Endothelial cell of umbilical vein (primary cell): ENCODE measurements around the gene FALEC. TPM values are rescaled to one million over a fixed set of nuclear protein-coding genes. Genes with fewer than 3 reads are reported as not detected.
A peak's percentile ranks its signal among the peaks of the same experiment; 100 is the strongest.

Experiments
- BruUV-seq: library from RNA; stranded (reverse); fragments of 400-500 nt; replicated peaks from 2 replicates; lab custom pipeline; 2021; lab: Mats Ljungman, UMichigan
- CTCF ChIA-PET: fragments of 300-600, 350-600 bp; sonication (Branson Sonifier 250); formaldehyde crosslinking; loops from one replicate; lab custom pipeline; 2021; ENCODE audit warnings: antibody characterized with exemption, inconsistent platforms; lab: Charles Lee
- POLR2A ChIA-PET: fragments of 300-600, 350-600 bp; sonication (Branson Sonifier 250); formaldehyde crosslinking; loops from one replicate; lab custom pipeline; 2021; ENCODE audit warnings: antibody characterized with exemption, inconsistent platforms; lab: Charles Lee
- DNase-seq: peaks from one replicate; pipeline ENCODE4 v3.0.0-alpha.2; 2011; ENCODE audit warnings: low read depth, low spot score
- FAIRE-seq: peaks from 2 replicates; lab custom pipeline; 2011; peaks lifted over from hg19 to GRCh38; lab: Jason Lieb, UNC
- H2AFZ ChIP-seq: 2 replicates; pipeline ENCODE4 v1.6.0; 2012; ENCODE audit warnings: low read depth, low read length, control low read depth, inconsistent platforms
- H3K27ac ChIP-seq: 2 replicates; pipeline ENCODE4 v1.5.1; 2011; ENCODE audit warnings: low read depth, mild to moderate bottlenecking, control low read depth, low read length, moderate library complexity; ENCODE audit not compliant: insufficient read depth
- H3K27me3 ChIP-seq, 2 experiments: 2 replicates each; pipeline versions ENCODE4 v1.6.0 to v1.6.1; 2011; ENCODE audit warnings: low read length in 2 of 2, mixed read lengths in 1 of 2; ENCODE audit not compliant: control insufficient read depth in 2 of 2, insufficient read depth in 2 of 2
- H3K36me3 ChIP-seq, 2 experiments: 2 replicates in 1 of 2; 3 replicates in 1 of 2; pipeline ENCODE4 v1.5.1; 2011; ENCODE audit warnings: low read length in 2 of 2, mild to moderate bottlenecking in 1 of 2, moderate library complexity in 1 of 2; ENCODE audit not compliant: control insufficient read depth in 2 of 2, insufficient read depth in 2 of 2; ENCODE audit errors: extremely low read depth in 1 of 2
- H3K4me1 ChIP-seq: 3 replicates; pipeline ENCODE4 v1.5.1; 2011; ENCODE audit warnings: mild to moderate bottlenecking, low read length; ENCODE audit not compliant: control insufficient read depth, insufficient read depth; ENCODE audit errors: extremely low read depth
- H3K4me2 ChIP-seq: 2 replicates; pipeline ENCODE4 v1.6.1; 2011; ENCODE audit warnings: low read length, control low read depth, mixed read lengths; ENCODE audit not compliant: insufficient read depth
- H3K4me3 ChIP-seq, 3 experiments: fragments of 200-600 bp in 1 of 3; sonication (generic), shearing (Covaris generic) in 1 of 3; replicated peaks in 1 of 3; 2 replicates each; pipeline ENCODE4 v1.5.1; 2011 to 2016; ENCODE audit warnings: control low read depth in 3 of 3, low read length in 3 of 3, mild to moderate bottlenecking in 2 of 3, inconsistent platforms in 1 of 3, low read depth in 1 of 3, moderate library complexity in 1 of 3; ENCODE audit not compliant: insufficient read depth in 1 of 3
- H3K79me2 ChIP-seq: 2 replicates; pipeline ENCODE4 v1.6.0; 2012; ENCODE audit warnings: low read length, inconsistent platforms; ENCODE audit not compliant: control insufficient read depth, insufficient read depth
- H3K9ac ChIP-seq: replicated peaks from 2 replicates; pipeline ENCODE3; 2011; ENCODE audit warnings: low read length, control low read depth; ENCODE audit not compliant: insufficient read depth; ENCODE audit errors: extremely low read depth
- H3K9me1 ChIP-seq: replicated peaks from 3 replicates; pipeline ENCODE4 v1.6.0; 2011; ENCODE audit warnings: mild to moderate bottlenecking, low read length; ENCODE audit not compliant: control insufficient read depth, insufficient read depth; ENCODE audit errors: extremely low read depth
- H3K9me3 ChIP-seq: replicated peaks from 2 replicates; pipeline ENCODE4 v1.5.1; 2012; ENCODE audit warnings: low read length, inconsistent platforms; ENCODE audit not compliant: control insufficient read depth, insufficient read depth
- H4K20me1 ChIP-seq: replicated peaks from 2 replicates; pipeline ENCODE3; 2011; ENCODE audit warnings: mild to moderate bottlenecking, low read length; ENCODE audit not compliant: control insufficient read depth, insufficient read depth; ENCODE audit errors: extremely low read depth
- CTCF ChIP-seq, 2 donors: IDR thresholded peaks; 1 replicate in 1 of 2; 2 replicates in 1 of 2; pipeline ENCODE4 v1.5.1; 2011; ENCODE audit warnings: low read length in 2 of 2, mild to moderate bottlenecking in 2 of 2, moderate library complexity in 2 of 2, control low read depth in 1 of 2, inconsistent platforms in 1 of 2, low read depth in 1 of 2; ENCODE audit not compliant: insufficient read depth in 1 of 2; ENCODE audit errors: extremely low read depth in 1 of 2
- EZH2 ChIP-seq: IDR thresholded peaks from 2 replicates; pipeline ENCODE4 v1.6.1; 2012; ENCODE audit warnings: borderline replicate concordance, low read depth, mild to moderate bottlenecking, moderate library complexity, low read length, inconsistent platforms; ENCODE audit not compliant: severe bottlenecking
- FOS ChIP-seq: IDR thresholded peaks from 2 replicates; pipeline ENCODE4 v1.6.1; 2011; ENCODE audit warnings: mild to moderate bottlenecking, low read length, moderate library complexity, borderline replicate concordance; ENCODE audit not compliant: insufficient read depth
- GATA2 ChIP-seq: IDR thresholded peaks from 2 replicates; pipeline ENCODE4 v1.7.0; 2011; ENCODE audit warnings: low read depth, mild to moderate bottlenecking, moderate library complexity, mixed read lengths, low read length; ENCODE audit not compliant: insufficient read length, insufficient read depth
- JUN ChIP-seq: IDR thresholded peaks from 2 replicates; pipeline ENCODE4 v1.6.1; 2011; ENCODE audit warnings: borderline replicate concordance, low read depth; ENCODE audit not compliant: insufficient read length, insufficient read depth
- MAX ChIP-seq: IDR thresholded peaks from 2 replicates; pipeline ENCODE4 v1.6.1; 2011; ENCODE audit not compliant: insufficient read depth, insufficient read length
- MYC ChIP-seq: IDR thresholded peaks from one replicate; pipeline ENCODE4 v1.6.1; 2011; ENCODE audit warnings: mild to moderate bottlenecking, low read depth, low read length
- POLR2A ChIP-seq: IDR thresholded peaks from 2 replicates; pipeline ENCODE4 v1.6.1; 2012; ENCODE audit warnings: low read depth, mild to moderate bottlenecking, control low read depth, low read length
- POLR2AphosphoS5 ChIP-seq: IDR thresholded peaks from 2 replicates; pipeline ENCODE4 v1.6.1; 2012; ENCODE audit warnings: low read depth, mild to moderate bottlenecking, control low read depth, low read length, moderate library complexity; ENCODE audit not compliant: insufficient read depth
- dilution Hi-C: fragments of 300-500 bp; cut with MboI; formaldehyde crosslinking; loops from one replicate; pipeline ENCODE4 v1.15.0; 2019; ENCODE audit warnings: low sequenced_read_pairs; ENCODE audit not compliant: extremely low pct_ligation_motif_present
- intact Hi-C: fragments of 100-400 bp; cut with micrococcal nuclease; formaldehyde crosslinking; loops from one replicate; pipeline ENCODE4 v1.10.0; 2022
- polyA plus RNA-seq, 4 experiments: library from polyadenylated mRNA; depleted of rRNA in 3 of 4; stranded (reverse) in 3 of 4; unstranded in 1 of 4; fragments of >200 nt; gene quantifications; 2 replicates each; pipeline versions ENCODE4 v1.2.1 to v1.2.3, GENCODE V29; 2011 to 2012; ENCODE audit warnings: missing spikeins in 1 of 4
- total RNA-seq: library from RNA; stranded (reverse); gene quantifications from 2 replicates; pipeline ENCODE4 v1.2.3, GENCODE V29; 2021

Gene FALEC
- total and polyA plus RNA-seq, 2 donors (not counting 3 experiments of a cell fraction or from before 2014, with no cell fraction given) = not detected

- intact Hi-C loops (loop anchor here (5.0 kb wide), 2 partner anchors 54 to 149 kb away; no protein-coding TSS in a partner anchor), dilution Hi-C loops (no loop called here)
- no peak overlapping the region for H3K27ac ChIP-seq
- H3K9me3 ChIP-seq = no peaks in the 10 kb centered on the region
- BruUV-seq = no TSS peak
- no peaks in the 10 kb centered on the region for H3K9me1 ChIP-seq
- peak overlapping the region in 1 of 3 experiments; percentile 56 for H3K4me3 ChIP-seq
- H4K20me1 ChIP-seq = no peaks in the 10 kb centered on the region
- H2AFZ ChIP-seq = peak overlapping the region; percentile 94
- FAIRE-seq = no peak
- DNase-seq = peak; percentile 31
- peak overlapping the region; percentile 92 for H3K4me2 ChIP-seq
- H3K9ac ChIP-seq = peak overlapping the region; percentile 35
- TF ChIP-seq MYC (no peak), FOS (no peak), POLR2A (no peak), POLR2AphosphoS5 (no peak), GATA2 (no peak), EZH2 (no peak), MAX (no peak), CTCF (IDR thresholded peaks at IDR 0.05; ENCODE audit: extremely low read depth in 1 of 2, insufficient read depth in 1 of 2, low read depth in 1 of 2, low read length in 2 of 2) (no peak), JUN (no peak)
- no peaks in the 10 kb centered on the region for H3K36me3 ChIP-seq
- H3K27me3 ChIP-seq = no peaks in the 10 kb centered on the region
- POLR2A ChIA-PET = interaction anchor here (1.0 to 1.4 kb wide), 2 partner anchors 9 to 55 kb away, joined by 3 to 4 read pairs; partner anchors contain the start of gene ECM1
- no peaks in the 10 kb centered on the region for H3K79me2 ChIP-seq
- peaks cover 6% of the 10 kb centered on the region for H3K4me1 ChIP-seq
- CTCF ChIA-PET = interaction anchor here (1.2 to 3.1 kb wide), 10 partner anchors 9 to 296 kb away, joined by 3 to 24 read pairs (median 6); partner anchors contain the start of genes ECM1 and TARS2
Observed at GRCh38 chr1:150516616-150517015, 1.1 kb downstream of the FALEC start.
